Stimulated activated effector memory CD8-positive, alpha-beta T cell treated with anti-CD3 and anti-CD28 coated beads, Interleukin-12 subunit alpha, Interleukin-12 subunit beta, amount 100 ng/mL, for 72 hours (primary cell): ENCODE data around the gene ARID4B.
"Not testable (repeated sequence)": the region's sequence is repeated elsewhere in the genome, so short reads cannot be mapped to it uniquely, and the experiment has no call there.

ENCODE experiments used
- ATAC-seq: fragments of 150-1000 bp; cut with Tn5 transposase; 2 replicates; pipeline ENCODE4 v1.10.0; 2021
- DNase-seq, 2 donors: peaks; one replicate each; pipeline ENCODE4 v3.0.0; 2021 to 2022; ENCODE audit warnings: low spot score in 2 of 2
- H3K27ac Mint-ChIP-seq: one replicate; pipeline ENCODE4 v1.8.0; 2022; ENCODE audit warnings: mild to moderate bottlenecking, mixed read lengths
- H3K36me3 Mint-ChIP-seq: one replicate; pipeline ENCODE4 v1.8.0; 2022; ENCODE audit warnings: mild to moderate bottlenecking, mixed read lengths
- H3K4me1 Mint-ChIP-seq: one replicate; pipeline ENCODE4 v1.8.0; 2022; ENCODE audit warnings: mixed read lengths
- H3K4me3 Mint-ChIP-seq: one replicate; pipeline ENCODE4 v1.8.0; 2022; ENCODE audit warnings: mild to moderate bottlenecking, mixed read lengths
- H3K9me3 Mint-ChIP-seq: one replicate; pipeline ENCODE4 v1.8.0; 2022; ENCODE audit warnings: mixed read lengths

The ARID4B gene

DNA sequence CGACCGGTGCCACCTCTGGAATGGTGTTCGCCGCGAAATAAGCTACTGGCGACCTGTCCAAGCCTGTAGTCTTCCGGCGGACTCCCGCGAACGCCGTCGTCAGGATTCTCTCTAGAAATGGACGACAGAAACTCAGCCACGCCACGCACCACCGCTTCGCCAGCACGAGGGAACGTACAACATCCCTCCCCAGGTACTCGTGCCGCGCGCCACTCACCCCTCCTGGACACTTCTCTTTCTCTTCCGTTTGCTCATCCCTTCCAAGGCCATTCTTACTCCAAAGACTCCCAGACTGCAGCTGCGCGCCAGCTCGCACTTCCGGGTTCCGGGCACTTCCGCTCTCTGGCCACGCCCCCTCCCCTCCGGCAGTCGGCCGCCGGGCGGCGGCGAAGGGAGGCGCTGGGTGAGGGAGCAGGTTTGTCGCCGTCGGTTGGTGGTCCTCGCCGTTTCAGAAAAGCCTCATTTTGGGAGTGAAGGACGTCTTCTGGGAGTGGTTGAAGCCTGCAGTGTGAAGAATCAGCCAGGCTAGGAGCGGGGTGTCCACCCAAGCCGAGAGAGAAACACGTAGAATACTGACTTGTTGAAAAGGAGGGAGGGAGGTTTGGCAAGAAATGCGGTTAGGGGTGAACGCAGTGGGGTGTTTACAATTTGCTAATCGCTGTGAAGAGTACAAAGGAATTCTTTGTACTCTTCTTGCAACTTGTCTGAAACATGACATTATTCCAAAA, 166.9 kb downstream of the ARID4B start, which contains the start of gene RBM34:
TSS of gene RBM34 (minus strand) at position 294 of the 728 bp plus-strand sequence. CDS start at position 270, 24 bp downstream.
- H3K27ac Mint-ChIP-seq = peak within 1 kb of the TSS; percentile 96
- peaks cover 24% of the 10 kb centered on the region for H3K36me3 Mint-ChIP-seq
- ATAC-seq (peak; percentile 95), DNase-seq (peak; percentile 87 to 96)
- no peak within 1 kb of the TSS for H3K4me3 Mint-ChIP-seq
- H3K9me3 Mint-ChIP-seq = no peaks in the 10 kb centered on the region
- peaks cover 9% of the 10 kb centered on the region for H3K4me1 Mint-ChIP-seq

DNA sequence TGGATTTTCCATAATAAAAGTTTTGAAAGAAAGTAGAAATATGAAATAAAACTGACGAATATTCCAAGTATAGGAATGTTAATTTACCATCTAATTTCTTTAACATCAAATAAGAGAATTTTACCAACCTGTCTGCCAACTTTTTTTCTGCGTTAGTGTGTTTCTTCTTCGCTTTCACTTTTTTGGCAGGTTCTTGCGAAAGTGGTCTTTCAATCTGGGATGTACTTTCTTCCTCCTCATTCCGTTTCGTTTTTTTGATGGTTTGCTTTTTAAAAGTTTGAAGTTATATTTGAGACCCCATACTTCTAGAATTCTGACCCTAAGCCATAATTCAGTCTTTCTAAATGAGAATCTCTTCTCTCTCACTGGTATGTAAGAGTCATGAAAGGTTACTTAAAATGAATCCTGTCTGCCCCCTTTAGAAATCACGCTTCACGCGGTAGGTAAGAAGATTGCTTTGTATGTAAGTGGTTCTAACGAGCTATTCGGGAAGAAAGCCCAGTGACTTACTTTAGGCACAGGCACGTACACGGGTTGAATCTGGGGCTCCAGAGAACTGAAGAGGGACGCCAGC, 167.5 kb downstream of the ARID4B start:
- no peak overlapping the region for H3K4me3 Mint-ChIP-seq
- H3K9me3 Mint-ChIP-seq = no peaks in the 10 kb centered on the region
- H3K36me3 Mint-ChIP-seq = peaks cover 19% of the 10 kb centered on the region
- H3K27ac Mint-ChIP-seq = peak overlapping the region; percentile 96
- no peak for DNase-seq
- peak; percentile 83 for ATAC-seq
- peaks cover 9% of the 10 kb centered on the region for H3K4me1 Mint-ChIP-seq

DNA sequence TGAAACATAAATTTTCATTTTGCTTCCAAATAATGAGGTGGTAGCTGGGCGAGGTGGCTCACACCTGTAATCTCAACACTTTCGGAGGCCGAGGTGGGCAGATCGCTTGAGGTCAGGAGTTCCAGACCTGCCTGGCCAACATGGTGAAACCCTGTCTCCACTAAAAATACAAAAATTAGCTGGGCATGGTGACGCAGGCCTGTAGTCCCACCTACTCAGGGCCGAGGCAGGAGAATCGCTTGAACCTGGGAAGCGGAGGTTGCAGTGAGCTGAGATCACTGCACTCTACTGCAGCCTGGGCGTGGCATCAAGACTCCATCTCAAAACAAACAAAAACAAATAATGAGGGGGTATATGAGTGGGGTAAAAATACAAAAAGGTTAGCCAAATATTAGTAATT, 168.0 kb downstream of the ARID4B start:
- not testable (repeated sequence) for H3K4me1 Mint-ChIP-seq, H3K4me3 Mint-ChIP-seq, H3K9me3 Mint-ChIP-seq

DNA sequence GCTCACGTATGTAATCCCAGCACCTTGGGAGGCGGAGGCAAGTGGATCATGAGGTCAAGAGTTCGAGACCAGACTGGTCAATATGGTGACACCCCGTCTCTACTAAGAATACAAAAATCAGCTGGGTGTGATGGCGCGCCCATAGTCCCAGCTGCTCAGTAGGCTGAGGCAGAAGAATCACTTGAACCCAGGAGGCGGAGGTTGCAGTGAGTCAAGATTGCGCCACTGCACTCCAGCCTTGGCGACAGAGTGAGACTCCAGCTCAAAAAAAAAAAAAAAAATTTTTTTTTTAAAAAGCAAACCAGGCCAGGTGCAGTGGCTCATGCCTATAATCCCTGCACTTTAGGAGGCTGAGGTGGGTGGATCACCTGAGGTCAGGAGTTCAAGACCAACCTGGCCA, 168.7 kb downstream of the ARID4B start:
- Mint-ChIP-seq H3K27ac (peak overlapping the region; percentile 96), H3K4me1 (peaks cover 13% of the 10 kb centered on the region)
- H3K4me3 Mint-ChIP-seq, ATAC-seq, H3K9me3 Mint-ChIP-seq, H3K36me3 Mint-ChIP-seq: not testable (repeated sequence)
- DNase-seq = peak in 1 of 2 donors; percentile 33

More for the DNA sequence above, 168.0 kb downstream of the ARID4B start:
- peak in 1 of 2 donors; percentile 43 for DNase-seq
- not testable (repeated sequence) for ATAC-seq
- peak overlapping the region; percentile 96 for H3K27ac Mint-ChIP-seq
- H3K36me3 Mint-ChIP-seq = peaks cover 14% of the 10 kb centered on the region

DNA sequence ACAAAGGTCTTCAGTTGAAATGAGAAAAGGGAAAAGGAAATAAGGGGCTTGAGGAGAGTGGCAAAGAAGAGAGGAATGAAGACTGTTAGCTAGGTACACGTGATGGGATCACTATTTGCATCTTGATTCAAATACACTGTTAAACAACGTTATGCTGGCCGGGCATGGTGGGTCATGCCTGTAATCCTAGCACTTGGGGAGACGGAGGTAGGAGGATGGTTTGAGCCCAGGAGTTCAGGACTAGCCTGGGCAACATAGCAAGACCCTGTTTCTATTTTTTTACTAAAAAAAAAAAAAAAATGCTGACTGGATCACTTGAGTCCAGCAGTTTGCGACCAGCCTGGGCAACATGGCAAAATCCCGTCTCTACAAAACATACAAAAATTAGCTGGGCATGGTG, 169.3 kb downstream of the ARID4B start:
- Mint-ChIP-seq H3K9me3 (no peaks in the 10 kb centered on the region), H3K36me3 (peaks cover 3% of the 10 kb centered on the region), H3K4me3 (no peak overlapping the region), H3K27ac (no peak overlapping the region), H3K4me1 (peaks cover 19% of the 10 kb centered on the region)
- no peak for DNase-seq
- no peak for ATAC-seq

DNA sequence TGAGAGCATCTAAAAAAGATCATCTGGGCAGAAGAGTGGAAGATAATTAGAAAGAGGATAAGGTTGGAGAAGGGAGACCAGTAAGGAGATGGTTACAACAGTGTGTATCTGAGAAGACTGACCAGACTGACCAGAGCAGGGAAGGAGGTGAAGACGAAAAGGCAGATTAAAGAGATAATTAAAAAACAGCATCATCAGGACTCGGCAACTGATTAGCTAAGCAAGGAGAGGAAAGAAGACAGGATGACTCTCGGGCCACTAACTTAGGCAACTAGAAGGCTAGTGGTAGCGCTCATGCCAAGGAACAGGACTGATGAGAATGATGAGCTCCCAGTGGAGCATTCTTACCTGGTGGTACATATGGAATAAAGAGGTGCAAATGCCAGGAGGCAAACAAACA, 170.8 kb downstream of the ARID4B start:
- ATAC-seq (no peak), DNase-seq (peak in 1 of 2 donors; percentile 38)
- H3K27ac Mint-ChIP-seq = no peak overlapping the region
- H3K4me1 Mint-ChIP-seq = peaks cover 21% of the 10 kb centered on the region
- no peaks in the 10 kb centered on the region for H3K36me3 Mint-ChIP-seq
- H3K9me3 Mint-ChIP-seq = no peaks in the 10 kb centered on the region
- no peak overlapping the region for H3K4me3 Mint-ChIP-seq

DNA sequence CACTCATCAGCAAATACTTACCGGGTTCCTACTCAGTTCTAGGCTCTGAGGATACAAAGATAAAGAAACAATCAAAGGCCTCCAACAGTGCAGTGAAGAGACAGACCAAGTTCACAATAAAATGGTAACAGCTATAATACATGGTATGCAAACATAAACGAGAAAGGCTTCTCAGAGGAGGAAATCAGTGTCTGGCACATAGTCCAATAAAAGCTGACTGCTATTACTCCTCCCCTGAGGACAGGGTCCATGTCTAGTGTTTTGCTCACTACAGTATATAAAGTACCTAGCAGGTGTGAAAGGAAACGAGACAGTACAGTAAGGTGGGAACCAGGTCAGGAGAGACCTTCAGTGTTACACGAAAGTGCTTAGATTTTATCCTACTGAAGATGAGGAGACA, 171.2 kb downstream of the ARID4B start:
- DNase-seq = no peak
- H3K9me3 Mint-ChIP-seq = no peaks in the 10 kb centered on the region
- H3K27ac Mint-ChIP-seq = no peak overlapping the region
- H3K4me1 Mint-ChIP-seq = peaks cover 18% of the 10 kb centered on the region
- ATAC-seq = no peak
- no peak overlapping the region for H3K4me3 Mint-ChIP-seq
- no peaks in the 10 kb centered on the region for H3K36me3 Mint-ChIP-seq

DNA sequence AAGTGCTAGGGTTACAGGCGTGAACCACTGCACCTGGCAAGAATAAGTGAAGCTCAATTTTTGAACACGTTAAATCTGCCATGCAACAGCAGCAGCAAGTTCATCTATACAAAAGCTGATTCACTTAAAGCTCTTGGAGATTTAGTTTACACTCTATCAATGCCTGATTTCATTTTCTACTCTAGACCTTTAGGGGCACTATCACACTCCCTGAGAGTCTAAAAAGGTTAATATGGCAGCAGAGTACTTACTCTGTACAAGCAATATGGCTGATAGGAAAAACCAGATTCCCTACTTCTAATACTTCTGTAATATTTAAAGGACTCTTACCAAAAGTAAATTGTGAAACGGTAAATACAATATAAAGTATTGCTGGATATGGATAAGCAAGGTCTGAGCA, 171.7 kb downstream of the ARID4B start:
- peaks cover 16% of the 10 kb centered on the region for H3K4me1 Mint-ChIP-seq

DNA sequence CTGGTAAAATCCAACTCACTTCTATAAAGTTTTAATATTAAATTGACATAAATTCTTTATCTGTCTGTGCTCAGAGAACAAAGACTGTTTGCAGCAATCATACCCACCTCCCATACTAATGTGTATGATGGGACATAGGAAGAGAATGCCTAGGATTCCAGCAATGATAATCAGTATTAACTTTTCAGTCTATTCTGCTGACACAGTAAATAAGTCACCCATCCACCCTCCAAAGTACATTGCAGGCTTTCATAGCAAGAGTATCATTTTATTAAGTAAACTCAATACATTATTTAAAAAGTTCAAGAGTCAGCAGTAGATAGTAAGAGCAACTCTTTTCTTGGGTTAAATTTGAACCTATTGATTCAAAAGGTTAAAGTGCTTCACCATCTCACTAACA, 175.7 kb downstream of the ARID4B start:
- no peak for ATAC-seq
- Mint-ChIP-seq H3K36me3 (no peaks in the 10 kb centered on the region), H3K27ac (no peak overlapping the region)

More for the DNA sequence above, 171.7 kb downstream of the ARID4B start:
- DNase-seq (no peak), ATAC-seq (no peak)
- no peaks in the 10 kb centered on the region for H3K36me3 Mint-ChIP-seq
- H3K4me3 Mint-ChIP-seq = no peak overlapping the region
- H3K27ac Mint-ChIP-seq = no peak overlapping the region
- H3K9me3 Mint-ChIP-seq = no peaks in the 10 kb centered on the region

DNA sequence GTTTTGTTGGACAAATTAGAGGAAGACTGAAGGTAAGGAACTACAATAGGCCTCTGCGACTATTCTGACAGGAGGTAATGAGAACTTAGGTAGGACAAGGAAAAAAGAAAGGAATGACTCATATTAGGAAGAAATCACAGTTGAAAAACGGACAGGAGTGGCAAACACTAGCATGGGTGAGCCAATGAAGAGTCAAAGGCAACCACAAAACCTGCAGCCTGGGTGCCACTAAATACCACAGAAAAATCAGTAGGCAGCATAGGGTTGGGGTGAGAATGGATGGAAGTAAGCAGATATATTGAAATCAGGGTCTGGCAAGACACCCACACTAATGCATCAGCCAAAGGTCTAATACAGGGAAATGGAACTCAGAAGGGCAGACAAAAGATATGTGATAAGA, 176.9 kb downstream of the ARID4B start:
- Mint-ChIP-seq H3K27ac (peak overlapping the region; percentile 38), H3K9me3 (no peaks in the 10 kb centered on the region), H3K4me3 (no peak overlapping the region), H3K36me3 (no peaks in the 10 kb centered on the region), H3K4me1 (peaks cover 28% of the 10 kb centered on the region)
- ATAC-seq = no peak
- no peak for DNase-seq

More for the DNA sequence above, 175.7 kb downstream of the ARID4B start:
- Mint-ChIP-seq H3K9me3 (no peaks in the 10 kb centered on the region), H3K4me3 (no peak overlapping the region), H3K4me1 (peaks cover 28% of the 10 kb centered on the region)
- DNase-seq = no peak

DNA sequence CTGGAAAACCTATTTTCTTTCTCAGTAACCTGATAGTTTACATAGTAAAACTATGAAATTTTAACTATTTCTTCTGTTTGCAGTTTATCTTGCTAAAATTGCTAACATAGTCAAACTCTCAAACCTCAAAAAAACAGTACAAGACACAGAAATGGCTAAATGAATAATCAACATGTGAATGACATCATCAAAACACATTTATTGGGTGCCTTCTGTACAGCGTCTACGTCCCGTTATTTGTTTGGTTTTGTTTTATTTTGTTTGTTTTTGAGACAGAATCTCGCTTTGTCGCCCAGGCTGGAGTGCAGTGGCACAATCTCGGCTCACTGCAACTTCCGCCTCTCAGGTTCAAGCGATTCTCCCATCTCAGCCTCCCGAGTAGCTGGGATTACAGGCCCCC, 178.2 kb downstream of the ARID4B start:
- peaks cover 28% of the 10 kb centered on the region for H3K4me1 Mint-ChIP-seq
- no peak for ATAC-seq
- no peak overlapping the region for H3K27ac Mint-ChIP-seq
- no peaks in the 10 kb centered on the region for H3K9me3 Mint-ChIP-seq
- H3K4me3 Mint-ChIP-seq = no peak overlapping the region
- H3K36me3 Mint-ChIP-seq = no peaks in the 10 kb centered on the region
- no peak for DNase-seq

DNA sequence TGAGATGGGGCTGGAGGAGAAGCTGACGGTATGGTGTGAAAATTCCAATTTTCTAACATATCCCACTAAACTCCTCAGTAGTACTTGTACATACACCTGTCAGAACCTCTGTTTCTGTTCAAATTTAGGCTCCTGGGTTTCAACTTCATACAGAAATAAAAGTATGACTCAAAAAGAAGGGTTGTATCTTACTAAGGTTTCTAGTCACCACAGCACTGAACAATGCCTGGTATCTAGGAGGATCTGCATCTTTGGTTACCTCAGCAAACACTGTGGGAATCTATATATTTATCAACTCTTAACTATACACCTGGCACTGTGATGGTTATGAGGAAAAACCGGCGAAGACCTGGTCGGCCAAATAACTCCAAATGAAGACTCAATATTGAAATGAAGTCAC, 180.7 kb downstream of the ARID4B start:
- Mint-ChIP-seq H3K9me3 (no peaks in the 10 kb centered on the region), H3K27ac (no peak overlapping the region), H3K4me3 (no peak overlapping the region), H3K4me1 (peaks cover 16% of the 10 kb centered on the region), H3K36me3 (no peaks in the 10 kb centered on the region)
- ATAC-seq = peak; percentile 77
- DNase-seq = no peak

DNA sequence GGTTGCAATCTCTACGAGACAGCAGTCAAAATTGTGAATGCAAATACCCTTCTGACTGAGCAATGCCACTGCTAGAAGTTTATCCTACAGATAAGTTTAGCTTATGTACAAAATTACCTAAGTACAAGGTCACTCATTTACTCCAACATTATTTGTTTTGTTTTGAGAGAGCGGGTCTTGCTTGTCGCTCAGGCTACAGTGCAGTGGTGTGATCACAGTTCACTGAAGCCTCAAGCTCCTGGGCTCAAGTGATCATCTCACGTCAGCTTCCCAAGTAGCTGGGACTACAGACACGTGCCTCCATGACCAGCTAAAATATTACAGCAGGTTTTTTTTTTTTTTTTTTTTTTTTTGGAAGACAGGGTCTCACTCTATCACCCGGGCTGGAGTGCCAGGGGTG, 182.3 kb downstream of the ARID4B start:
- Mint-ChIP-seq H3K9me3 (no peaks in the 10 kb centered on the region), H3K36me3 (no peaks in the 10 kb centered on the region), H3K4me3 (no peak overlapping the region), H3K27ac (no peak overlapping the region), H3K4me1 (peaks cover 6% of the 10 kb centered on the region)
- no peak for DNase-seq
- no peak for ATAC-seq

DNA sequence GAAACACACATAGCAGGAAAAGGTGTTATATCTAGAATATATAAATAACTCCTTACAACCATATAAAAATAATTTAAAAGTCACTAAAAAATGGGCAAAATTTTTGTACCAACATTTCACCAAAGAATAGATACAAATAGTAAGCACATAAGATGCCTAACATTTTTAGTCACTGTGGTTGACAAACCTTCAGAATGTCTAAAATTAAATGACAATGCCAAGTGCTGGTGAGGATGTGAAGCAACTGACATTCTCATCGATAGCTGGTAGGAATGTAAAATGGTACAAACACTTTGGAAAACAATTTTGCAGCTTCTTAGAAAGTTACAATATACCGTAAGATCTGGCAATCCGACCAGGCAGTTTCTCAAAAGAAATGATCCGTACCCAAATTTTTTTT, 185.0 kb downstream of the ARID4B start:
- Mint-ChIP-seq H3K36me3 (peaks cover 20% of the 10 kb centered on the region), H3K9me3 (no peaks in the 10 kb centered on the region), H3K4me1 (peaks cover 17% of the 10 kb centered on the region), H3K27ac (no peak overlapping the region), H3K4me3 (no peak overlapping the region)
- DNase-seq (no peak), ATAC-seq (no peak)

DNA sequence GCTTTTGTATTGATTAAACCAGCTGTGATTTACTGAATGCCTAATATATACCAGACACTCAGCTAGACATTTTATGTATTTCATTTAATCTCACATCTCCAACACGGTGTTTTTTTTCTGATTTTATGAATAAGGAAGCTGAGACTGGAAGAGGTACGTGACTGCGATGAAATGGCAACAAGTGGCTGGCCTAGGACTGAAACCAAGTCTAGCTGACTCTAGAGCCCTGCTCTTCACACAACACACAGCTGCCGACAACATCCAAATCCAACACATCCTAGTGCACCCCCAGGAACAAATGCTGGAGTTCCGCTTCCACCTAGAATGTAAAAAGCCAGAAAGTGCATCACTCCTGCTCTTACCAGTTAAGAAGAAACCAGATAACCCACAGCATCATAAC, 188.7 kb downstream of the ARID4B start:
- no peak overlapping the region for H3K4me3 Mint-ChIP-seq
- H3K9me3 Mint-ChIP-seq = no peaks in the 10 kb centered on the region
- H3K27ac Mint-ChIP-seq = peak overlapping the region; percentile 82
- no peak for ATAC-seq
- peaks cover 17% of the 10 kb centered on the region for H3K4me1 Mint-ChIP-seq
- no peak for DNase-seq
- peaks cover 57% of the 10 kb centered on the region for H3K36me3 Mint-ChIP-seq

DNA sequence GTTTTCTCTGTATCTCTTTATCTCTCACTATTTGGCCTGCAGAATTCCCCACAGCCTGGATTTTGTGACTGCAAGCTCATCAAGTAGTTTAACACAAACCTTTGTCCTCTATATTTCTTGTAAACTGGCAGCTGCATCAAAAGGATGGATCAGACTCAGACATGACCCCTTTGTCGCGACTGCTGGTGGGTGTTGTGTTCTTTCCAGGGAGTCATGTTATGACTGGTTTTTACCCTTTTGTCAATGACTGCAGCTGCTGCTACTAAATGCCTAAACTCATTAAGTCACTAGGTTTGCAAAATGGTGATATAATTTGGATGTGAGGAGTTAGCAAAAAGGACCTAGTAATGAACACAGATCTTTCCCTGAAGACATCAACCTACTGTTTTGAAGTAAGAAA, 189.2 kb downstream of the ARID4B start:
- Mint-ChIP-seq H3K4me1 (peaks cover 17% of the 10 kb centered on the region), H3K27ac (peak overlapping the region; percentile 82), H3K36me3 (peaks cover 62% of the 10 kb centered on the region), H3K4me3 (no peak overlapping the region), H3K9me3 (no peaks in the 10 kb centered on the region)
- DNase-seq = no peak
- ATAC-seq = peak; percentile 90
